Posterior cingulate gyrus (tissue), 11 donors: ENCODE data around the gene PDXK.

Source experiments
- DNase-seq, 10 donors: peaks; one replicate each; pipeline versions ENCODE4 v3.0.0 to v3.0.0-alpha.2; 2020 to 2021; ENCODE audit warnings: mixed read lengths in 3 of 10
- intact Hi-C: fragments of 100-400 bp; cut with DNase I; formaldehyde crosslinking; loops from one replicate; pipeline ENCODE4 v1.15.1; 2023

PDXK gene

GRCh38 chr21:43758111-43758641 lies 39.2 kb downstream of the PDXK start:
- DNase-seq: no peak
- intact Hi-C loops: no loop called here

GRCh38 chr21:43758811-43759210 lies 39.9 kb downstream of the PDXK start:
- intact Hi-C loops: no loop called here
- no peak for DNase-seq

- no peak for DNase-seq
- intact Hi-C loops: no loop called here
These were observed 40.7 kb downstream of the PDXK start for GRCh38 chr21:43759651-43760050.

- intact Hi-C loops: no loop called here
- no peak for DNase-seq
These were observed 41.5 kb downstream of the PDXK start for GRCh38 chr21:43760391-43760958.

- intact Hi-C loops: no loop called here
- DNase-seq: peak in 1 of 10 donors; percentile 72
These were observed 43.0 kb downstream of the PDXK start for GRCh38 chr21:43761886-43762285.

- intact Hi-C loops: no loop called here
- peak in 1 of 10 donors; percentile 63 for DNase-seq
These were observed 43.6 kb downstream of the PDXK start for GRCh38 chr21:43762303-43763128.

- intact Hi-C loops: no loop called here
- DNase-seq: peak in 1 of 10 donors; percentile 39
These were observed 45.1 kb downstream of the PDXK start for GRCh38 chr21:43763901-43764523.

- peak in 1 of 10 donors; percentile 79 for DNase-seq
- intact Hi-C loops: no loop called here
These were observed 45.9 kb downstream of the PDXK start for GRCh38 chr21:43764576-43765495.

- DNase-seq: peak in 1 of 10 donors; percentile 74
- intact Hi-C loops: no loop called here
These were observed 48.0 kb downstream of the PDXK start for GRCh38 chr21:43766734-43767497.

GRCh38 chr21:43767498-43767983 lies 48.6 kb downstream of the PDXK start:
- intact Hi-C loops: no loop called here
- DNase-seq: peak in 1 of 10 donors; percentile 66

- no peak for DNase-seq
- intact Hi-C loops: no loop called here
These were observed 49.3 kb downstream of the PDXK start for GRCh38 chr21:43767984-43768867.

GRCh38 chr21:43768868-43769167 lies 49.9 kb downstream of the PDXK start:
- intact Hi-C loops: no loop called here
- DNase-seq: no peak

GRCh38 chr21:43769325-43769958 lies 50.5 kb downstream of the PDXK start:
- DNase-seq: no peak
- intact Hi-C loops: no loop called here

GRCh38 chr21:43770066-43770655 lies 51.2 kb downstream of the PDXK start:
- intact Hi-C loops: loop anchor here (5.0 kb wide), 1 partner anchor 98 kb away; no protein-coding TSS in a partner anchor
- peak in 1 of 10 donors; percentile 73 for DNase-seq

GRCh38 chr21:43771199-43771675 lies 52.3 kb downstream of the PDXK start:
- intact Hi-C loops: loop anchor here (5.0 kb wide), 1 partner anchor 99 kb away; no protein-coding TSS in a partner anchor
- no peak for DNase-seq

GRCh38 chr21:43771698-43772424 lies 52.9 kb downstream of the PDXK start:
- intact Hi-C loops: loop anchor here (5.0 kb wide), 1 partner anchor 100 kb away; no protein-coding TSS in a partner anchor
- no peak for DNase-seq

GRCh38 chr21:43772425-43772821 lies 53.5 kb downstream of the PDXK start:
- DNase-seq: no peak
- intact Hi-C loops: loop anchor here (5.0 kb wide), 1 partner anchor 100 kb away; no protein-coding TSS in a partner anchor
